Activated CD8-positive, alpha-beta T cell treated with anti-CD3 and anti-CD28 coated beads for 36 hours (primary cell): ENCODE measurements around the gene CHST11. TPM values are rescaled to one million over a fixed set of nuclear protein-coding genes. Genes with fewer than 3 reads are reported as not detected.

Experiments used
- ATAC-seq: fragments of 200-7000 bp; cut with Tn5 transposase; one replicate; pipeline ENCODE4 v1.10.0; 2021; ENCODE audit warnings: mild to moderate bottlenecking, moderate library complexity
- CTCF ChIA-PET: fragments of 350-600 bp; sonication (Branson Sonifier 250); formaldehyde crosslinking; loops from one replicate; lab custom pipeline; 2021; ENCODE audit warnings: antibody characterized with exemption; lab: Charles Lee
- POLR2A ChIA-PET: fragments of 350-600 bp; sonication (Branson Sonifier 250); formaldehyde crosslinking; loops from one replicate; lab custom pipeline; 2021; ENCODE audit warnings: antibody characterized with exemption; lab: Charles Lee
- DNase-seq: peaks from one replicate; pipeline ENCODE4 v3.0.0-alpha.2; 2020
- H3K27ac Mint-ChIP-seq: one replicate; pipeline ENCODE4 v1.8.0; 2021; ENCODE audit warnings: mild to moderate bottlenecking, mixed read lengths
- H3K27me3 Mint-ChIP-seq: one replicate; pipeline ENCODE4 v1.8.0; 2021; ENCODE audit warnings: mixed read lengths
- H3K36me3 Mint-ChIP-seq: one replicate; pipeline ENCODE4 v1.8.0; 2021; ENCODE audit warnings: low read depth, mixed read lengths
- H3K4me1 Mint-ChIP-seq: one replicate; pipeline ENCODE4 v1.8.0; 2021; ENCODE audit warnings: low read depth, mixed read lengths
- H3K4me3 Mint-ChIP-seq: one replicate; pipeline ENCODE4 v1.8.0; 2021; ENCODE audit warnings: mild to moderate bottlenecking, moderate library complexity, mixed read lengths
- H3K9me3 Mint-ChIP-seq: one replicate; pipeline ENCODE4 v1.8.0; 2021; ENCODE audit warnings: mixed read lengths
- intact Hi-C: fragments of 100-400 bp; cut with micrococcal nuclease; formaldehyde crosslinking; loops from one replicate; pipeline ENCODE4 v1.10.0; 2022
- total RNA-seq, 2 experiments: library from RNA; stranded (reverse); gene quantifications; one replicate each; pipeline ENCODE4 v1.2.3, GENCODE V29; 2021
- TF ChIP-seq, protein P1 (sequence below): fragments of 200-600 bp; IDR thresholded peaks from one replicate; pipeline ENCODE4 v1.8.0; 2022; ENCODE audit warnings: antibody characterized with exemption, mild to moderate bottlenecking

Gene CHST11
- total RNA-seq, 2 experiments from 2014 or later, result 30.9 to 33.9 TPM

DNA sequence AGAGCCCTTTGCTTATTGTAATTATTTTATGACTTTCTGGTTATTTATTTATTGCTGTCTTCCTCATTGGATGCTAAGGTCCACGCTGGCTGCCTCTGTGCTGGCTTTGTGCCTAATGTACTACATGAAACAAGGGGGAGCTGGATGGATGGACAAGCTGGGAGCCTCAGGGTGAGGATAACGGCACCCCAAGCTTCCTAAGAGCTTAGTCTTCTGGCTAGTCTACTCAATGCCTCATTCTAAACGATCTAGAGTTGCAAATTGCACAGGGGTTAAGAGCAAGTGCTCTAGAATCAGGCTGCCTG, 172.0 kb downstream of the CHST11 start:
- no peaks in the 10 kb centered on the region for H3K27me3 Mint-ChIP-seq
- intact Hi-C loops, result no loop called here
- H3K4me3 Mint-ChIP-seq, result no peak overlapping the region
- TF ChIP-seq, protein P1, sequence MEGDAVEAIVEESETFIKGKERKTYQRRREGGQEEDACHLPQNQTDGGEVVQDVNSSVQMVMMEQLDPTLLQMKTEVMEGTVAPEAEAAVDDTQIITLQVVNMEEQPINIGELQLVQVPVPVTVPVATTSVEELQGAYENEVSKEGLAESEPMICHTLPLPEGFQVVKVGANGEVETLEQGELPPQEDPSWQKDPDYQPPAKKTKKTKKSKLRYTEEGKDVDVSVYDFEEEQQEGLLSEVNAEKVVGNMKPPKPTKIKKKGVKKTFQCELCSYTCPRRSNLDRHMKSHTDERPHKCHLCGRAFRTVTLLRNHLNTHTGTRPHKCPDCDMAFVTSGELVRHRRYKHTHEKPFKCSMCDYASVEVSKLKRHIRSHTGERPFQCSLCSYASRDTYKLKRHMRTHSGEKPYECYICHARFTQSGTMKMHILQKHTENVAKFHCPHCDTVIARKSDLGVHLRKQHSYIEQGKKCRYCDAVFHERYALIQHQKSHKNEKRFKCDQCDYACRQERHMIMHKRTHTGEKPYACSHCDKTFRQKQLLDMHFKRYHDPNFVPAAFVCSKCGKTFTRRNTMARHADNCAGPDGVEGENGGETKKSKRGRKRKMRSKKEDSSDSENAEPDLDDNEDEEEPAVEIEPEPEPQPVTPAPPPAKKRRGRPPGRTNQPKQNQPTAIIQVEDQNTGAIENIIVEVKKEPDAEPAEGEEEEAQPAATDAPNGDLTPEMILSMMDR, result no peak
- ATAC-seq (no peak), DNase-seq (no peak)
- POLR2A ChIA-PET, result interaction anchor here (0.6 kb wide), 1 partner anchor 171 kb away, joined by 3 read pairs; no protein-coding TSS in a partner anchor
- no peak overlapping the region for H3K27ac Mint-ChIP-seq
- no peaks in the 10 kb centered on the region for H3K36me3 Mint-ChIP-seq
- no peaks in the 10 kb centered on the region for H3K9me3 Mint-ChIP-seq
- CTCF ChIA-PET, result interaction anchor here (1.0 to 2.8 kb wide), 2 partner anchors 247 to 331 kb away, joined by 6 to 13 read pairs; no protein-coding TSS in a partner anchor
- H3K4me1 Mint-ChIP-seq, result peaks cover 16% of the 10 kb centered on the region

DNA sequence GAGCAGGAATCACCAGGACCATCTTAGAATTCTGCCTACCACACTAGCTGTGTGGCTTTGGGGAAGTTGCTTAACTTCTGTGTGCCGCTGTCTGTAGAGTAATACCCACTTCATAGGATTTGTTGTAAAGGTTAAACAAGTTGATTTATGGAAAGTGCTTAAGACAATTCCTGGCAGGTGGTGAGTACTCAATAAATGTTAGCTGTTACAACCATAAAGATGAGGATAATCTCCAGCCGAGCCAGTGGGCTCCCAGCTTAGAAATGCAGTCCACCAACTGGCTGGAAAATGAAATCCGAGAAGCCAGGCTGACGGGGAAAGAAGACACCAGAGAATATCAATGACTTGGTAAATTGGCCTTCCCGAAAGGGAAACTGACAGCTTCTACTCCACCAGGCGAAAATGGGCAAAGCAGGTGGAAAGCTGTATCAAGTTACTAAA, 173.5 kb downstream of the CHST11 start:
- peaks cover 17% of the 10 kb centered on the region for H3K4me1 Mint-ChIP-seq
- CTCF ChIA-PET, result interaction anchor here (1.3 kb wide), 2 partner anchors 24 to 423 kb away, joined by 3 read pairs; no protein-coding TSS in a partner anchor
- H3K27ac Mint-ChIP-seq, result no peak overlapping the region
- no peaks in the 10 kb centered on the region for H3K36me3 Mint-ChIP-seq
- TF ChIP-seq, protein P1, result no peak
- no peak for ATAC-seq
- no peak for DNase-seq
- POLR2A ChIA-PET, result no interaction called here
- H3K27me3 Mint-ChIP-seq, result no peaks in the 10 kb centered on the region
- H3K4me3 Mint-ChIP-seq, result no peak overlapping the region
- intact Hi-C loops, result no loop called here
- no peaks in the 10 kb centered on the region for H3K9me3 Mint-ChIP-seq

DNA sequence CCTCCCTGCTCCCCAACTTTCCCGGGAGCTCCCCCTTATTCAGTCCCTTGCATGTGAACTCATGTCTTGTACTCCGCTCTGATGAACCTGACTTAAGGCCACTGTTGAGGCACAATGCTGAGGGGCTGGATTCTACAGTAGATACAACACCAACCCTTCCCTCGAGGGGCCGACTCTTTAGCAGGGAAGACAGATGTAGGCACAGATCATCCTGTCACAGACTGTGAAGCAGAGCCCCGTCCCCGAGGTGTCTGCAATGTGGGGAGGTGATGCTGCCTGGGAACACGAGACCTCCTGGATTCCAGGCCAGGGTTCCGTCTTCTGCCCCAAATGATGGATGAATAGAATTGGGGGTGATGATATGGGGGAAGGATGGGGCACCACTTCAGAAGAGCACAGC, 175.1 kb downstream of the CHST11 start:
- Mint-ChIP-seq H3K27ac (no peak overlapping the region), H3K4me1 (peaks cover 15% of the 10 kb centered on the region), H3K27me3 (no peaks in the 10 kb centered on the region), H3K36me3 (no peaks in the 10 kb centered on the region), H3K4me3 (no peak overlapping the region), H3K9me3 (no peaks in the 10 kb centered on the region)
- DNase-seq (no peak), ATAC-seq (no peak)
- ChIA-PET CTCF (interaction anchor here (0.9 kb wide), 1 partner anchor 250 kb away, joined by 3 read pairs; no protein-coding TSS in a partner anchor), POLR2A (no interaction called here)
- intact Hi-C loops, result no loop called here
- TF ChIP-seq, protein P1, result no peak

DNA sequence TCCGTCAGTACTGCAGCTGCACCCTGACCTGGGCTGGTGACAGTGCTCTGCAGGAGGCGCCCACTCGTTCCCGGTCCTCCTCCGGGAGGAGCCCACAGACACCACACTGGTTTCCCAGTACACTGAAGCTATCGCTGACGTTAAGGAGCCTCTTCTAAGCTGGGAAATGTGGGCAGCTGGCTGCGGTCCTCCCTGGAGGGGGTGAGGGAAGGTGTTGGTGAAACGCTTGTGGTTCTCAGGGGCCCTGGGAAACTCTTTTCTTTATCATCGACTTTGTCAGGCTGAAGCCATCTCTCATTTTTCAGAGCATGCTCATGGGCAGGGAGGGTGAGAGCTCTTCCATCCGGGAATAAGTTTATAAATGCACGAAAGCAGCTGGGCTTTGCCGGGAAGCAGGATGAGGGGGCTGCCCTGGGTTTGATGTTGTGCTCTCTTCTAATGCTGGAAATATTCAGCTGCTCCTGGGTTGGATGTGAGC, 176.0 kb downstream of the CHST11 start:
- TF ChIP-seq, protein P1, result no peak
- no peaks in the 10 kb centered on the region for H3K36me3 Mint-ChIP-seq
- intact Hi-C loops, result no loop called here
- no peak overlapping the region for H3K27ac Mint-ChIP-seq
- peaks cover 19% of the 10 kb centered on the region for H3K4me1 Mint-ChIP-seq
- CTCF ChIA-PET, result interaction anchor here (0.9 to 1.3 kb wide), 3 partner anchors 11 to 421 kb away, joined by 3 read pairs; no protein-coding TSS in a partner anchor
- H3K9me3 Mint-ChIP-seq, result no peaks in the 10 kb centered on the region
- no peaks in the 10 kb centered on the region for H3K27me3 Mint-ChIP-seq
- no peak for DNase-seq
- POLR2A ChIA-PET, result no interaction called here
- ATAC-seq, result no peak
- no peak overlapping the region for H3K4me3 Mint-ChIP-seq

DNA sequence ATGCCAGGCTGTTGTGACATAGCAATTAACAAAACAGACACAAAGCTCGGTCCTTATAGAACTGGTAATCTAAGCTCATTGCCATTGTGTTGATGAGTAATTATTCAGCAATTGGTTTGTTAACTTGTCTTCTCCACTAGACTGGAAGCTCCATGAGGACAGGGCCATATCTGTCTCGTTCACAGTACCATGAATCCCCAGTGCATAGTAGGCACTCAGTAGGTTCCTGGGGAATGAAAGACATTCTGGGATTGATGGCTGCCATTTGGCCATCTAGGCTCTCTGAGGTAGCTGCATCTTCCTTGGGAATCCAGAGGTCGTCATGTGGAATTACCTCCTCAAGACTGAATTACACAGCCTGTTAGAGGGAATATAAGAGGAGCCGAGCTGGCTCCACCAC, 177.3 kb downstream of the CHST11 start:
- Mint-ChIP-seq H3K36me3 (peaks cover 2% of the 10 kb centered on the region), H3K9me3 (no peaks in the 10 kb centered on the region), H3K27me3 (no peaks in the 10 kb centered on the region), H3K4me3 (no peak overlapping the region), H3K27ac (no peak overlapping the region), H3K4me1 (peaks cover 32% of the 10 kb centered on the region)
- POLR2A ChIA-PET, result interaction anchor here (1.0 kb wide), 1 partner anchor 27 kb away, joined by 4 read pairs; no protein-coding TSS in a partner anchor
- CTCF ChIA-PET, result interaction anchor here (1.3 kb wide), 1 partner anchor 10 kb away, joined by 3 read pairs; no protein-coding TSS in a partner anchor
- intact Hi-C loops, result no loop called here
- TF ChIP-seq, protein P1, result no peak
- no peak for ATAC-seq
- no peak for DNase-seq
